ENCODE data around the gene XKR8.

XKR8 gene

DNA sequence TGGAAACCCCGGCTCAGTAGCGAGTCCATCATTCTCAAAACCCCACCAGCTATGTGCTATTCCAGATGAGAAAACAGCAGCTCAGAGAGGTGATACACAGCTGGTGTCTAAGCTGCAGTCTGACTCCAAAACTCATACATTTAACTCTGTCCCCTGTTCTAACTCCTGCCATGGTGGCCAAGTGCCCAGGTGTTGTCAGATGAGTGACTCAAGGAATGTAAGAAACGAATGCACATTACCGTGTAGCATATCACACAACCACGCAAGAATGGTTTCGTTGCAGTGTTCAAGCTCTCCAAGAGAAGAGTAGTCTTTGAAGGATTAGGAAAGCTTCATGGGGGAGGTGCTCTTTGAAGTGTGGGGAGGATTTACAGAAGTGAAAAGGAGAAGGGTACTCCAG is 4.7 kb upstream of the XKR8 start:
- DNase-seq (ENCODE audit: low read depth) = no peak

GRCh38 chr1:27956761-27957160 is 3.0 kb upstream of the XKR8 start:
- no peak for DNase-seq (ENCODE audit: low read depth)

- no peak for DNase-seq (ENCODE audit: low read depth)
Observed at GRCh38 chr1:27957655-27958054, 2.1 kb upstream of the XKR8 start.

- DNase-seq (ENCODE audit: low read depth) = no peak
Observed at GRCh38 chr1:27958513-27958912, 1.3 kb upstream of the XKR8 start.

- DNase-seq (ENCODE audit: low read depth) = peak; percentile 38
Observed at GRCh38 chr1:27960762-27961645, 1.2 kb downstream of the XKR8 start.

DNA sequence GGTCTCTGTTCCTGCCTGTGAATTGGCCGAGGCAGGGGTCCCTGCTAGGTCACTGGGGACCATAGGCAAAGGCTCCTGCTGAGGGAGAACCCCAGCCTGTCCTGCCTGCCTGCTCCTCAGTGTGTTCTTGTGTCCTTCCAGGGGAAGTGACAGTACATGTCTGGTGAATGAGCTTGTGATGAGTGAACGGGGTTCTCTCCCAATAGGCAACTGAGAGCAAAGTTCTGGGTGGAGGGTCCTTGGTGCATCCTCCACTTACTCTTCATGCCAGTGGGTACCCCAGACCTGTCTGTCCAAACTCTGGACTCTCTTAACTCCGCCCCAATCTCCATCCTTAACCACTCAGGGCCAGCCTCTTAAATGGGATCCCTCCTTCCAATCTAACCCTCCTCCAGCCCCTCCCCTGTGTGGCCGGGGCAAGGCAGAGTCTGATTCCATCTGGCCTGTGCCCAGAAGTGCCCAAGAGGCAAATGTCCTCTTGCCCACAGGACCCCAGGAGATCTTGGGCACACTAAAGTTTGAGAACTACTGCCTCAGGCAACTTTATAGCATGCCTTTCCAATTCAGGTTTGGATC is 2.0 kb downstream of the XKR8 start:
- DNase-seq (ENCODE audit: low read depth) = peak; percentile 46

DNA sequence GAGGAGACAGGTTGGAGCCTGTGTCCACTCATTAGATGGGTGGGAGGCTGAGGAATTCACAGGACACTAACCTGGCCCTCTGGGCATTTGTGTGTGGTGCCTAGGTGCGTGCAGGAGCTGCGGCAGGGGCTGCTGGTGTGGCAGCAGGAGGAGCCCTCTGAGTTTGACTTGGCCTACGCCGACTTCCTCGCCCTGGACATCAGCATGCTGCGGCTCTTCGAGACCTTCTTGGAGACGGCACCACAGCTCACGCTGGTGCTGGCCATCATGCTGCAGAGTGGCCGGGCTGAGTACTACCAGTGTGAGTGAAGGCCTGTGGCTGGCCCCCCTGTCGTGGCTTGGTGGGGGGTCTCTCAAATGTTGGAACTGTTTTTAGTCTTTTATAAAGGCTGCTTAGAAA is 3.6 kb downstream of the XKR8 start:
- no peak for DNase-seq (ENCODE audit: low read depth)

DNA sequence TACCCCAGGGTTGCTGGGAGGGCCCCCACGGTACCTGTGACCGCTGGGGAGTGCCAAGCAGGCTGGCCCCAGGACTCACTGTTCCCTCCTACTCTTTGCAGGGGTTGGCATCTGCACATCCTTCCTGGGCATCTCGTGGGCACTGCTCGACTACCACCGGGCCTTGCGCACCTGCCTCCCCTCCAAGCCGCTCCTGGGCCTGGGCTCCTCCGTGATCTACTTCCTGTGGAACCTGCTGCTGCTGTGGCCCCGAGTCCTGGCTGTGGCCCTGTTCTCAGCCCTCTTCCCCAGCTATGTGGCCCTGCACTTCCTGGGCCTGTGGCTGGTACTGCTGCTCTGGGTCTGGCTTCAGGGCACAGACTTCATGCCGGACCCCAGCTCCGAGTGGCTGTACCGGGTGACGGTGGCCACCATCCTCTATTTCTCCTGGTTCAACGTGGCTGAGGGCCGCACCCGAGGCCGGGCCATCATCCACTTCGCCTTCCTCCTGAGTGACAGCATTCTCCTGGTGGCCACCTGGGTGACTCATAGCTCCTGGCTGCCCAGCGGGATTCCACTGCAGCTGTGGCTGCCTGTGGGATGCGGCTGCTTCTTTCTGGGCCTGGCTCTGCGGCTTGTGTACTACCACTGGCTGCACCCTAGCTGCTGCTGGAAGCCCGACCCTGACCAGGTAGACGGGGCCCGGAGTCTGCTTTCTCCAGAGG is 6.8 kb downstream of the XKR8 start:
- no peak for DNase-seq (ENCODE audit: low read depth)

- no peak for DNase-seq (ENCODE audit: low read depth)
Observed at GRCh38 chr1:27967106-27967883, 7.5 kb downstream of the XKR8 start.

DNA sequence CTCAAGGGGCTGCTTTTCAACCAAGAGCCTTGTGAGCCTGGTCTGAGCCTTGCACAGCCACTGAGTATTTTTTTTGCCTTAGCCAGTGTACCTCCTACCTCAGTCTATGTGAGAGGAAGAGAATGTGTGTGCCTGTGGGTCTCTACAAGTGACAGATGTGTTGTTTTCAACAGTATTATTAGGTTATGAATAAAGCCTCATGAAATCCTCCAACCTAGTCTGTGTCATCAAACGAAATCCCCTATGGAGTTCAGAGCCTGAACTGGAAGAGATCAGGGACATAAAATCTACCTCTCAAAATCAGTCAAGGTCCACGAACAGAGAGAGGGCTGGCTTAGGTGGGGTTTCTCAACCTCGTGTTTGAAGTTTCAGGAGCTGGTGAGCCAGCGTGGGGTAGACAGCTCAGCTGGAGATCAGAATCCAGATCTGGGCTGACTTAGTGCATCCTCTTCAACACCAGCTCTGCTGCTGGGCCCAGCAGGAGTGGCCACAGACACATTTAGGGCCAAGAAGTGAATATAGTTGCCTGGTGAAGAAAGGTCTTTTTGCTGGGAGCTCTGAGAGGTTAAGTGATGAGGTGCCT is 8.2 kb downstream of the XKR8 start:
- peak; percentile 18 for DNase-seq (ENCODE audit: low read depth)

DNA sequence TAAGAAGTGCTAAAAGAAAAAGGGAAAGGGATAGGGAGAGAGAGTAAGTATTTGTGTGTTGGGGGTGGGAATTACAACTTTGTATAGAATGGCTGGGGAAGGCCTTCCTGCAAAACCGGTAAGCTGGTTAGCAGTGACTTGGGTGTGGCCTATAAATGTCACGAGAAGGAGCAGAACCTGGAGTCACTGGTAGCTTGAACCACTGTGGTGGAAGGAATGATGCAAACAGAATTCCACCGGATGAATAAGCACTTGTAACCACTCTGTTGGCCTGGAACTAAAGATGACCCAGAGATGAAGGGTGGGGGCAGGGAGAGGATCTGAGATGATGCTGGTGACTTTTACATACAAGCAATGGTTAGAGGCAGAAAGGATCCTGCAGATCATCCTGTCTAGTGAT is 8.9 kb downstream of the XKR8 start:
- DNase-seq (ENCODE audit: low read depth) = peak; percentile 95

- DNase-seq (ENCODE audit: low read depth) = peak; percentile 90
Observed at GRCh38 chr1:27970401-27970800, 10.6 kb downstream of the XKR8 start.

DNA sequence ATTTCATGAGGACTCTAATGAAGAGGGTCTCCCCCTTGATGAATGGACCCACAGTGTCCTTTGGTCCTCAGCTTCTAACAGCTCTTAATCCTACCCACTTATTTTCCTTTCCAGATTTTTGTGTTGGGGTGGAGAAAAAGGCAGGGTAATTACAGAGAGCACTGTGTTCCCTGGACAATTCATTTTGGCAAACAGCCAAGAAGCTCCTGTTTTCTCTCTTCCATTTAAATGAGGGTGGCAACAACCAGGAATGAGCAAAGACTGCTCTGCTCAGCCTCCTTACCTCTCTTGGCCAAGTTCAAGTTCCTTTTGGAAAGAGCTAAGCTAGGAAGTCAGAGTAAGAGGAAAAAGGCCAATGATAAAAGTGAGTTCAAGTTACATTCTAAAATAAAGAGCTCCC is 11.9 kb downstream of the XKR8 start:
- DNase-seq (ENCODE audit: low read depth) = peak; percentile 28

- DNase-seq (ENCODE audit: low read depth) = no peak
Observed at GRCh38 chr1:27972141-27972540, 12.4 kb downstream of the XKR8 start.

GRCh38 chr1:27973771-27974416 is 14.1 kb downstream of the XKR8 start:
- DNase-seq (ENCODE audit: low read depth) = no peak

DNA sequence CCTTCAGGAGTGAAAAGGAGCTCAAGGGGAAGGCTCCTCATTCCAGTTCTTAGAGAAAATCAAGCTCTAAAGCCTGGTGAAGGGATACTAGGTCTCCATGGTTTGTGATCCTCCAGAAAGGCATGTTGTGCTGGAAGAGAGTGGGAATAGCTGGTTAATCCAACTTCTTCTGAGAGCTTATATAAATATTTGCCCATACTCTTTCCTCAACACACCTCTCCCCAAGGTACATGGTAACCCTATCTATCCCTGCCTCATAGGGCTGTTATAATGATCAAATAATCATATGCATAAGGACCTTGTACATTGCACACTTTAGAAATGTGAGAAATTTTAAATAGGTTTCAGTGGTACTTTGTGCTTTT is 14.6 kb downstream of the XKR8 start:
- no peak for DNase-seq (ENCODE audit: low read depth)

- DNase-seq (ENCODE audit: low read depth) = peak; percentile 76
Observed at GRCh38 chr1:27979151-27979858, 19.5 kb downstream of the XKR8 start.

DNA sequence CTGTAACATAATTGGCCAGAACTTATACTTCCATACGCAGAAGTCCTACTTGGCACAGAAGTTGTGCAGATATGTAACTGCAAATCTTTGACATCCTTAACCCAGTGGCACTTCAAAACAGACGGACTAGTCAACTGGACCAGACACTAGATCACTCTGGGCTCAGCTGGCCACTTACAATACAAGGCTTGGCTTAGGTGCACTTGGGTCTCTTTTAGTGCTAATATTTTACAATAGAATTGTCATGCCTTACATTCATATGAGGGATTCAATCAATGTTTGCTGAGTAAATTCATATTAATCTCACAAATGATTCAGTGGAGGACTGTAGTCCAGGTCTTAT is 20.1 kb downstream of the XKR8 start:
- no peak for DNase-seq (ENCODE audit: low read depth)

- DNase-seq (ENCODE audit: low read depth) = peak; percentile 13
Observed at GRCh38 chr1:27980216-27980845, 20.6 kb downstream of the XKR8 start.

GRCh38 chr1:27981145-27981544 is 21.4 kb downstream of the XKR8 start:
- DNase-seq (ENCODE audit: low read depth) = peak; percentile 11

Data from EH (cell line).